A673 (cell line): ENCODE results near the gene HPCAL1.
"Not testable (repeated sequence)": the region's sequence is repeated elsewhere in the genome, so short reads cannot be mapped to it uniquely, and the experiment has no call there.

Experiments used
- CTCF ChIP-seq: fragments of 300-800, 200-600 bp; sonication (generic); conservative IDR thresholded peaks from 2 replicates; pipeline ENCODE4 v1.5.1; 2017; ENCODE audit warnings: low read depth, mild to moderate bottlenecking, antibody characterized with exemption, low read length, moderate library complexity, mixed read lengths
- EZH2 ChIP-seq: fragments of 200-600 bp; sonication (generic); IDR thresholded peaks from 2 replicates; pipeline ENCODE4 v1.6.1; 2017; ENCODE audit warnings: borderline replicate concordance, low read depth, mild to moderate bottlenecking, mixed read lengths, antibody characterized with exemption, low read length; ENCODE audit not compliant: poor library complexity, severe bottlenecking

- not testable (repeated sequence) for TF ChIP-seq CTCF, EZH2
These were observed 3.9 kb upstream of the HPCAL1 start for GRCh38 chr2:10298777-10299176.
